ENCODE data around the gene OTUB1.

Gene OTUB1

DNA sequence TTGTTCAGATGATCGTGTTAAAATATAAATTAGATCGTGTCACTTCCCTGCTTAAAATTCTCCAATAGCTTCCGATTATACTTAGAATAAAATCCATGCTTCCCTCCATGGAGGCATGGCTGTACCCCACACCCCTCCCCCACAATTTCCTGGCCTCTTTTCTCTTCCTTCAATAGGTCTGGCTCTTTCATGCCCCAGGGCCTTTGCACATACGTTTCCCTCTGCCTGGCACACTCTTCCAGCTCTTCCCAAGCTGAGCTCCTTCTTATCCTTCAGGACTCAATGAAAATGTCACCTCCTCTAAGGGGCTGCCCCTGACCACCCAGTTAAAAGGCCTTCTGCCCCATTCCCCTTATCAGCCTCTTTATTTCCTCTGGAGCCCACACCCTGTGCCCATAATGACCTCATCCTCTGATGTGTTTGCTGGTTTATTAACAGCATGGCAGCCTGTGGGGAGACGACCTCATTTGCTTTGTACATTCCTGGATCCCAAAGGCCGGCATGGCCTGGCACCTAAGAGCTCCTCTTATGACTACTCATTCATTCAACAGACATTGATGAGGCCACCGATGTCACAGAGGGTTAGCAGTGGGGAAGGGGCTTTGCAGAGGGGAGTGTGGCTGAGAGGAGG is 40.5 kb downstream of the OTUB1 start:
- DNase-seq (ENCODE audit: low spot score), result no peak
- H3K27ac ChIP-seq, result no peak overlapping the region
- TF ChIP-seq, protein P1, sequence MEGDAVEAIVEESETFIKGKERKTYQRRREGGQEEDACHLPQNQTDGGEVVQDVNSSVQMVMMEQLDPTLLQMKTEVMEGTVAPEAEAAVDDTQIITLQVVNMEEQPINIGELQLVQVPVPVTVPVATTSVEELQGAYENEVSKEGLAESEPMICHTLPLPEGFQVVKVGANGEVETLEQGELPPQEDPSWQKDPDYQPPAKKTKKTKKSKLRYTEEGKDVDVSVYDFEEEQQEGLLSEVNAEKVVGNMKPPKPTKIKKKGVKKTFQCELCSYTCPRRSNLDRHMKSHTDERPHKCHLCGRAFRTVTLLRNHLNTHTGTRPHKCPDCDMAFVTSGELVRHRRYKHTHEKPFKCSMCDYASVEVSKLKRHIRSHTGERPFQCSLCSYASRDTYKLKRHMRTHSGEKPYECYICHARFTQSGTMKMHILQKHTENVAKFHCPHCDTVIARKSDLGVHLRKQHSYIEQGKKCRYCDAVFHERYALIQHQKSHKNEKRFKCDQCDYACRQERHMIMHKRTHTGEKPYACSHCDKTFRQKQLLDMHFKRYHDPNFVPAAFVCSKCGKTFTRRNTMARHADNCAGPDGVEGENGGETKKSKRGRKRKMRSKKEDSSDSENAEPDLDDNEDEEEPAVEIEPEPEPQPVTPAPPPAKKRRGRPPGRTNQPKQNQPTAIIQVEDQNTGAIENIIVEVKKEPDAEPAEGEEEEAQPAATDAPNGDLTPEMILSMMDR (IDR thresholded peaks at IDR 0.05), result no peak
- no peak overlapping the region for H3K4me3 ChIP-seq

DNA sequence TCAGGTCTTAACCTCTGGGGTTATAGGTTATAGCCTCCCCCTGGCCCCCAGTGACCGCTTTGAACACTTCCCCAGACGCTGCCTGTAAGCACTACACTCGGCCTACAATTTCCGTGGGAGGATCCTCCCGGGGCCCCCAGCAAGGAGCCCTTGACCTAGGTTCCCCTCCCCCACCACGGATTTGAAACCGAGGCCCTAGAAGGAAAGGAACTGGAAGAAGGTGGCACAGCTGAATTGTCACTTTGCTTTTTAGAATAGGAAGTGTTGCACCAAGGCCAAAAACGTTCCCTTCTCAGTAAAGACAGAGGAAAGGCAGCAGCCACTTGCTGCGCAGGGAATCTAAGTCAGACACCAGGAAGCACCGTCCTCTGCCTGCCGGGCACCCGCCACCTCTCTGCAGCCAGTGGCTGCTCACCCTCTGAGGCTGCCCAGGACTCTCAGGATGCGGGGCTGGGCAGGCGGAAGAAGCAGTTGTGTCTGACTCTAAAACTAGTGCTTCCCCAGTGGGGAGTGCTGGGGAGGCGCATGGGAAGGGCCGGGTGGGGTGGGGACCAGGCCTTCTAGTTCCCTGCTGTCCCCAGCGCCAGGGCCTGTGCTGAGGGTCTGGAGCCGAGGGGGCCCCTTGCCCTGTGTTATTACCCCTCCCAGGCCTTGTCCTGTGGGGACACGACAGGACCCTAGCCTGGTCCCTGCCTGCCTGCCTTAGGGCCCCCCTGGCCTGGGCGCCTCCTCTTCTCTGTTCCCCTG is 41.6 kb downstream of the OTUB1 start:
- peak overlapping the region; percentile 43 for H3K4me3 ChIP-seq
- TF ChIP-seq, protein P1 (IDR thresholded peaks at IDR 0.05), result no peak
- no peak overlapping the region for H3K27ac ChIP-seq
- no peak for DNase-seq (ENCODE audit: low spot score)

DNA sequence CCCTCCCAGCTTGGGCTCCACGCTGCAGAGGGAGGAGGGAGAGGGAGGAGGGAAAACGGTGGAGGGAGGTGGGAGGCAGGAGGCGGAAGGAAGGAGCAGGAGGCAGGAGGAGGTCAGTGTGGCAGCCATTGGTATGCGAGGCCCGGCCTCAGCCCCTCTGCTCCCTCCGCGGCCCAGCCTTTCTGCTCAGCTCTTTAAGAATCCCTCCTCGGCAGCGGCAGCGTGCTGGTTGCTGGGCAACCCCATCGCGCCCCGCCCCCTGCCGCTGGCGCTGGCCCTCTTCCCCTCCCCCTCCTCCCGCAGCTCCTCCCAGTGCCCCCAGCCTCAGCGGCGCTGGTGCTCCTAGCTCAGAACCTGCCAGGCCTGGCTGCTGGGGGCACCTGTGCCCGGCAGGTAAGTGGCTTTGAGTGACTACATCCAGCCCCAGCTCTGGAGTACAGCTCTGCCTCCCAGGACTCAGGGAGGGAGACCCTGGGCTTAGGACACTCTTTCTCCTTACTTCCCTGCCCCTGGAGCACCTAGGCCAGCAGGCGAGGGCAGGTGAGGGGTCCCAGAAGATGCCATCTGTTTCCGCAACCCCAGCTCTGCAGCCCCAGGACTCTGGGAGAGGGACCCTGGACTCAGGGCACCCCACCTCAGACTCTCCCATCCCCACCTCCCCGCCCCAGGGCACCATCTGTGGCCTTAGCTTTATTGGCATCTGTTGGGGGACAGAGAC is 42.3 kb downstream of the OTUB1 start:
- Histone ChIP-seq H3K4me3 (peak overlapping the region; percentile 43), H3K27ac (no peak overlapping the region)
- DNase-seq (ENCODE audit: low spot score), result no peak
- TF ChIP-seq, protein P1 (IDR thresholded peaks at IDR 0.05), result no peak

DNA sequence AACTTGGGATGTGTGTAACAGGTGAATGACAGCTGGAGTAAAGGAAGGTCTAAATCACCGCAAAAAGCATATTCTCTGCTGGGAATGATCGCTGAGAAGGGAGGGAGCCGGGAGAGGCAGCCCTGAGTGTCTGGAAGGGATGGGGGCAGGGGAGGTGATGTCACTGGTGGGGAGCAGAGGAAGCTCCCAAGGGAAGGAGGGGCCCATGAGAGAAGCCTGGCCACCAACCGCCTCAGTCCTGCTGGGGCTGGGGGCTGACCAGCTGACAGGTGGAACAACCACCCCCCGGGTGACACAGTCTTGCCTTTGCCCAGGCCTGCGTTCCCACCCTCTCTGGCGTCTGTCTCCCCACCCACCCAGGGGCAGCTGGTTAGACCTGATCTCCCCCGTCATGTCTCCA is 43.5 kb downstream of the OTUB1 start:
- TF ChIP-seq, protein P1 (IDR thresholded peaks at IDR 0.05), result no peak
- H3K27ac ChIP-seq, result no peak overlapping the region
- DNase-seq (ENCODE audit: low spot score), result no peak
- no peak overlapping the region for H3K4me3 ChIP-seq

DNA sequence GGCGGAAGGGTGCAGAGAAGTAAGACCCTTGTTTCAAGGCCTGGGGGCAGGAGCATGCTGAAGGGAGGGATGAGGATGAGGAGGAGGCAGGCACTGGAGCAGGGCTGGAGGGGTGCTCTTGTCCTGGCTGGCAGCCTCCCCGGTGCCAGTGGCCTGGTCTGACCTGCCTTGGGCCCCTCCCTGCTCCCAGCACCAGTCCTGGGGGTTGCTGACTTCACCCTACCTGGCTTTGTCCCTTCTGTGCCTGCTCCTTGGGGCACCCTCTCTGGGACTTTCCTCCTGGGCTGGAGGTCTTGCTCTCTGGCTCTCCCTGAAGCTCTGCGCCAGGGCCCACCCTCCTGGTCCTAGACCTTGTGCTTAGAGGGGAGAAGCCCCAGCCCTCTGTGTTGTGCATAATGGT is 44.8 kb downstream of the OTUB1 start:
- DNase-seq (ENCODE audit: low spot score), result no peak
- TF ChIP-seq, protein P1 (IDR thresholded peaks at IDR 0.05), result no peak
- H3K27ac ChIP-seq, result no peak overlapping the region
- H3K4me3 ChIP-seq, result no peak overlapping the region

DNA sequence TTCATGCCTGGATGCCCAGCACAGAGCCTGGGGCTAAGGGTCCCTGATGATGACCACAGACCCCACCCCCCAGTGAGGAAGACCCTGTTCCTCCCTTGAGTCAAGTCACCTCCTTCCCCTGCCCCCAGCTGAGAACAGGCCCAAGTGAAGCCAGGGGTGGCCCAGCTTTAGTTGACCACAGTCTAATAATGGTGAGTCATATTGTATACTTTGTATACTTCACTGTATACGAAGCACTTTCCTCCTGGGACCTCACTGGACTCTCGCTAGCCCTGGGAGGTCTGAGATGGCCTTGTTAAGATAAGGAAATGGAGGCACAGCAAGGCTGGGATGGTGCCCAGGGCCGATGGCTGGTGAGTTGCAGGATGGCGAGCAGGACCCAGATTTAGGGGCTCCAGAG is 45.8 kb downstream of the OTUB1 start:
- TF ChIP-seq, protein P1 (IDR thresholded peaks at IDR 0.05), result no peak
- H3K4me3 ChIP-seq, result no peak overlapping the region
- DNase-seq (ENCODE audit: low spot score), result no peak
- H3K27ac ChIP-seq, result no peak overlapping the region

Measured in coronary artery (tissue), 2 donors.